GM18507 (cell line): Measurements from ENCODE around the gene SMU1.
"Not testable (repeated sequence)": the region's sequence is repeated elsewhere in the genome, so short reads cannot be mapped to it uniquely, and the experiment has no call there.

ENCODE experiments used
- DNase-seq: peaks from one replicate; pipeline ENCODE4 v3.0.0; 2011; ENCODE audit warnings: low read depth; ENCODE audit not compliant: insufficient read length; ENCODE audit errors: extremely low spot score
- FAIRE-seq: peaks from 2 replicates; lab custom pipeline; 2011; peaks lifted over from hg19 to GRCh38; lab: Jason Lieb, UNC

The SMU1 gene

DNA sequence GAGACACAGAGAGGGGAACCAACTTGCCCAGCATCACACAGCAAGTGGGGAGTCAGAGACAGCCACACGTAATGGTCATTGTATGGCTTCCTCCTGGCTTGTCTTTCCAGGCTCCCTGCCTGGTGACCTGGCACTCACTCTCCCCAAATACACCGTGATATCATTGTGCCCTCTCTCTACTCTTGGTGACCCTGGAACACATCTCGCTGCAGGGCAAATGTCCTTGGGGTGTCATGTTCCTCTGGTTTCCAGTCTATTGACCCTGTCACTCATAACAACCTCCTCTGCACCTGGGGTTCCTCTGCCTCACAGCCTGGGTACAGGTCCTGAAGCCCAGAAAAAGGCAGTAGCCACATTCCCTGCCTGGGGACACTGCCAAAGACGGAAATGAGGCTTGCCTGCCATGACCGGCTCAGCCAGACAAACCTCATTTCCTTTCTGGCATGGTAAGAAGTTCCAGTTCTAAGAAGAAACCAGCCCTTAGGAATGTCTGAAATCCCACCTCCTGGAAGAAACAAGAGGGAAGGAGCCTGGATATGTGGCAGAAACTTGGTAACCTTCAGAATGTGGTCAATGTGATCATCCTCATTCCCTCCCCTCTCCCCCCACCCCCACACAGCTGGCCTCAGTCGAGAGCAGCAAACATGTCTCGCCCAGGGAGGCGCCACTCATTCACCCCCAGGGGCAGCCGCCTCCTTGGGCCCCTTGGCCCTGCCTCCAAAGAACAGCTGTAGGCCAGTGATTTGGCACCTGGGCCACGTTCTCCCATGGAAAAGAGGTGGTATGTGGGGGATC, 30.6 kb upstream of the SMU1 start:
- DNase-seq (no peak), FAIRE-seq (no peak)

DNA sequence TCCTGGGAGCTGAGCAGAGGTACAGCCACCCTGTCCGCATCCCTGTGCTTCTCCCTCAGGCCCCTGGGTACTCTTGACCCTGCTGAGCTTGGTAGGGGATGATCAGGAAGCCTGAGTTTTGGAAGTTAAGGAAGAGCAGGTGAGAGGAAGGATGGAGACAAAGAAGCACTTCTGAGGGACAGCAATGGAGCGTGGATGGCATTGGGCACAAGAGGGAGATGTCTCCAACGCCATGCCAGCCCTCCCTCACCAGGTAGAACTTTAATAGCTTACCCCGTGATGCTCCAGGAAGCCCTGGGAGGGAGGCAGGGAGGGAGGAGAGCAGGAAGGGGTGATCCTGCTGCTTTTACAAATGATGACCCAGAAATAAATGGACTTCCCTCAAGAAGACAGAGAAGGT, 29.9 kb upstream of the SMU1 start:
- DNase-seq (no peak), FAIRE-seq (no peak)

DNA sequence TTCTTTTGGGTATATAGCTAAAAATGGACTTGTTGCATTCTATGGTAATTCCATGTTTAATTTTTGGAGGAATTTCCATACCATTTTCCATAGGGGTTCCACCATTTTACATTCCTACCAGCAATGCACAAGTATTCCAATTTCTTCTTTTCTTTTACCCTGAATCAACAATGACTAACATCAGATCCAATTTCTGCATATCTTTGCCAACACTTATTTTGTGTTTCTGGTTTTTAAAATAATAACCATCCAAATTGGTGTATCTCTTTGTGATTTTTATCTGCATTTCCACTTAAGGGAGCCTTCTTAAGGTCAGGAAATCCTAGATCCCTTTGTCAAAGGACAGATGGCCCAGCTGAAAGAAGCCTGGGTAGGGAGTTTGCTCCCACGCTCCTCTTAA, 29.5 kb upstream of the SMU1 start:
- DNase-seq (no peak), FAIRE-seq (no peak)

DNA sequence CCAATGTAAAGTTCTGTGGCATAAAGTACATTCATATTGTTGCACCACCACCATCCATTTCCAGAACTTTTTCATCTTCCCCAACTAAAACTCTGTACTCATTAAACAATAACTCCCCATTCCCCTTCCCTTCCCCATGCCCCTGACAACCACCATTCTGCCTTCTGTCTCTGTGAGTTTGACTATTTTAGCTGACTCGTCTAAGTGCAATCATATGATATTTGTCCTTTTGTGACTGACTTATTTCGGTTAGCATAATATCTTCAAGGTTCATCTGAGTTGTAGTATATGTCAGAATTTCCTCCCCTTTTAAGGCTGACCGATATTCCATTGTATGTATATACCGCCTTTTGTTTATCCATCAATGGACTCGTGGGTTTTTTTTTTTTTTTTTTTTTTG, 29.0 kb upstream of the SMU1 start:
- FAIRE-seq = no peak
- DNase-seq = no peak

DNA sequence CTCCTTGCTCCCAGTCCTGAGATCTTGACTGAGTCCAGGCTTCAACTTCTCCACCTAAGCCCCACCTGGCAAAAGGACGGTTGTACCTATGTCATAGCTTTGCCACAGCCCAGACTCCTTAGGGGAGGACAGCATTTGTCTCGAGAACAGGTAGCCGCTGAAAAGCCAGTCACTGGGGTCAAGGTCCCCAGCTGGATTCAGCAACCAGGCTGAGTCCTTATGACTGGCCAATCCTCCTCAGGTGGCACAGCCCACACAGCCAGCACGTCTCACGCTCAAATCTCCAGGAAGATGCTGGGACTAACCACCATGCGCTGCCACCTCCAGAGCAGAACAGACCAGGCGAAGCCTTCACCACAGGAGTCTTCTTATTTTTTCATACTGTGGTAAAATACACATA, 27.9 kb upstream of the SMU1 start:
- FAIRE-seq (no peak), DNase-seq (no peak)

DNA sequence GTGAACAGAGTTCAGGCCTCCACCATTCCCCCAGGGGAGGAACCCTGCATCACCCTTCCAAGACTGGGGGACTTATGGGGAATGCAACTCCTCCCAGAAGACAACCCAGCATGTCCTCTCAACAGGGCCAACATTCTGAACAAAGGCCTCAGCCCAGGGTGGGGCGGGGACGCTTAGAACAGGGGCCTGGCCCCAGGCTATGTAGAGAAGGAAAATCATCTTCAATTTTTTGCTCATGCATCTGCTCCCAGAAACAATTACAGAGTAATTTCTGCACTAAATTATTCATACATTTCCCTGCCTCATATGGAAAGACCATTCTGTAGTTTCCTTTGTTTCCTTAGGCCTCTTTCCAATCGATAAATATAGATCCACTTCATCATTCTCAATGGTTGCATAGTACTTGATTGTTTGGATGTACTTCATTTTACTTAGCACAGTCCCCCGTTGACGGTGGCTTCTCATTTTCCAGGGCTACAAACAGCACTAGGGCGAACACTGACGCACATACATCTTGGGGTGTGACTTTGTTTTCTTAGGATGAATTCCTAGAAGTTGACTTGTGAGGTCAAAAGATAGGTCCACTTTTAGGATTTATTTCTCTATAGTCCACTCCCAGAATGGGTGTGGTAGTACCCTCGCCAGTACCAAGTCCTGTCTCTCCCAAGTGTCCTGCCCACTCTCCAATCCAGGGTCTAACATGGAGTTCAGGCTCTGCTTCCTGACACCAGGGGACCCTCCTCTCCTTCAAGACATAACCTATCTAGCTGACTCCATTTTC, 27.2 kb upstream of the SMU1 start:
- FAIRE-seq (no peak), DNase-seq (no peak)

DNA sequence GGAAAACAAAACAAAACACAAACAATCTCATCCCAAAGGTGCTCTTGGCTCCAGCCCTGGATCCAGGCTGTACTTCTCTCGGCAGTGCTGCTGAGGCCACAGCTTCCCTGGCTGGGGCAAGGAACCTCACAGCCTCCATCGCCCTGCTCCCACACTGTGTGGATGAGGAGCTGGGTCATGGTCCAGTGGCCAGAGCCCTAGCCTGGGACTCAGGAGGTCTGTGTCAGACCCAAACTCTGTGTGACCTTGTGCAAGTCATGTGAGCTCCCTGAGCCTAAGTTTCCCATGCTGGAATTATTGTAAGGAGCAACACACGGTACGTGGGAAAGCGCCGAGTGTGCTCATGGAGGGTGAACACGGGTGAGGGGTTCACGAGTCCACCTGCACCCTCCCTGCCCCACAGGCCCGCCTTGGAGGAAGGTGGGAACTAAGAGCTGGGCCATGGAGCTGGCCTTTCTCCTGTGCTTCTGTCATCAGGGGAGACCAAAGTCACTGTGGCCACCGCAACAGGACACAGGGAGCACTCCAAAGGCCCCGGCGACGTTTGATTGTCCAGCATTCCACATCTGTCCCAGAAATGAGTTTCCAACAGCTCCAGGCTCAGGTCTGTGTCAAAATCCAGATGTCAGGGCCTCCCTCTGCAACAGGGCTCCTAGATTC, 26.2 kb upstream of the SMU1 start:
- no peak for FAIRE-seq

DNA sequence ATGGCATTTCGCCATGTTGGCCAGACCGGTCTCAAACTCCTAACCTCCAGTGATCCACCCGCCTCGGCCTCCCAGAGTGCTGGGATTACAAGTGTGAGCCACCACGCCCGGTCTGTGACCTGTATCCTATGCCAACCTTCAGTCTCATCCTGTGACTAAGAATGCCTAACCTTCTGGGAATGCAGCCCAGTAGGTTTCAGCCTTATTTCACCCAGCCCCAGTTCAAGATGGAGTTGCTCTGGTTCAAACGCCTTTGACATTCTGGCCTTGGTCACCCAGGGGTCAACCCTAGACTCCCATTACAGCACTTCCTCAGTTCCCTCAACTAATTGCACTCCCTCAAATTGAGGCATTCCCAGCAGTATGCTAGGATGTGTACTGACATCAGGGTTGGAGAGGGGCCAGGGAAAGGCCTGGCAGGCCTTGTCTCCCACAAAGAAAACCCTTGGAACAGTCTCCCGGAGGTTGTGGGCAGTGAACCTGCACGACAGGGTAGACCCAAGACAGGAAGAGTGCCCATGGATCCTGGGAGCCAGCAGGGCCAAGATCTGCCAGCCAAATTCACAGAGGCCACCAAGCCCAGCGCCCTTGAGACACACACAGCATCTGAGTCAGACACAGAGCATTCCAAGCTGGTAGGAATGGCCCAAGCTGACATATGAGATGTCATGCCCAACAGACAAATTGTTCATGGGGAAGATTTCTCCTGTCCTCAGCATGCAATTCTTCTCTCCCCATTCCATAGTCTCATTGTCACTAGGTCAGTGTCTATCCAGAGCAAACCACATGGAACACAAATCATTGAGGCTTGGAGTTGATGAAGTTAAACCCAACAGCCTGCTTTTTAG, 24.9 kb upstream of the SMU1 start:
- FAIRE-seq (no peak), DNase-seq (no peak)

More for the DNA sequence above, 26.2 kb upstream of the SMU1 start:
- DNase-seq = no peak

DNA sequence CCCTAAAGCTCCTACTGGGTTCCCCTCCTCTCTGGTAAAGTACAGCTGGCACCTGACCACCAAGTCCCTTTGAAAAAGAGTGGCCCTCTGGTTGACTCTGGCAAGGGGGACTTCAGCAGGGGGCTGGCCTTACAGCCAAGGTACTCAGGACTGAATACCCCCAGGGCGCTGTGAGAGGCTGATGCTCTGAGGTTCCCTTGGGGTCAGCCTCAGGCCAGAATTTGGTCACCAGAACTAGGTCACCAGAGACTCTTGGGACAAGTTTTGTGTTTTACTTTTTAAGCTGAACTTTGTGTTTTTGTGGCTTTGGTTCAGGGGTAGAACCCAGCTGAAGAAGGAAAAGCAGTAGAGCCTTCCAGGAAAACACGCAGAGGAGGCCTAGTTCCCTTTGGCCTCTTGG, 23.3 kb upstream of the SMU1 start:
- no peak for FAIRE-seq

DNA sequence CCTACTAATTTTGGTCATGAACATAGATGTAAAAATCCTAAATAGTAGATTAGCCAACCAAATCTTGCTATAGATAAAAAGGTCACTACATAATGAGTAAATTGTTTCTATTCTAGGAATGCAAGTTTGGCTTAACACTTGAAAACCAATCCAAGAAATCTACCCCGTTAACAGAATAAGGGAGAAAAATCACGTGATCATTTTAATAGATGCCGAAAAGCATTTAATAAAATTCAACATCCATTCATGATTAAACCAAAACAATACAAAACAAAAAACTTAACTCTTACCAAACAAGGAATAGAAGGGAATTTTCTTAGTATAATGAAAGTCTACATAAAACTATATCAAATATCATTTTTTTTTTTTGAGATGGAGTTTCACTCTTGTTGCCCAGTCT, 20.7 kb upstream of the SMU1 start:
- DNase-seq (no peak), FAIRE-seq (no peak)

More for the DNA sequence above, 23.3 kb upstream of the SMU1 start:
- no peak for DNase-seq

DNA sequence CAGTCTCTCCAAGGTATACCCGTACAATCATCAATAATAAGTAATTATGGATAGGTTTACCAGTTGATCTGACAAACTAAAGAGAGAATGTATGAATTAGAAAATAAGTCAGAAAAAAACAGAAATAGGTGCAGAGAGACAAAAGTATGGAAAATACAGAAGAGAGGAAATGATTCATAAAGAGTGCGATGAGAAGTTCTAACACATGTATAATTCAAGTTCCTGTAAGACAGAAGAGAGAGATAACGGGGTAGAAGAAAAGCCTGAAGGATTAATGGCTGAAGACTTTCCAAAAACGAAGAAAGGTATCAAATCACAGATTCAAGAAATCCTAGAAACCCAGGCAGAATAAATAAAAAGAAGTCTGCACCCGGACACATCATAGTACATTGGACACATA, 16.2 kb upstream of the SMU1 start:
- FAIRE-seq (no peak), DNase-seq (no peak)

DNA sequence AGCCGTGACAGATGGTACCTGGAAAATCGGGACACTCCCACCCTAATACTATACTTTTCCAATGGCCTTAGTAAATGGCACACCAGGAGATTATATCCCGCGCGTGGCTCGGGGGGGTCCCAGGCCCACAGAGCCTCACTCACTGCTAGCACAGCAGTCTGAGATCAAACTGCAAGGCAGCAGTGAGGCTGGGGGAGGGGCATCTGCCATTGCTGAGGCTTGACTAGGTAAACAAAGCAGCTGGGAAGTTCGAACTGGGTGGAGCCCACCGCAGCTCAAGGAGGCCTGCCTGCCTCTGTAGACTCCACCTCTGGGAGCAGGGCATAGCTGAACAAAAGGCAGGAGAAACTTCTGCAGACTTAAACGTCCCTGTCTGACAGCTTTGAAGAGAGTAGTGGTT, 9.2 kb upstream of the SMU1 start:
- FAIRE-seq, DNase-seq: not testable (repeated sequence)

DNA sequence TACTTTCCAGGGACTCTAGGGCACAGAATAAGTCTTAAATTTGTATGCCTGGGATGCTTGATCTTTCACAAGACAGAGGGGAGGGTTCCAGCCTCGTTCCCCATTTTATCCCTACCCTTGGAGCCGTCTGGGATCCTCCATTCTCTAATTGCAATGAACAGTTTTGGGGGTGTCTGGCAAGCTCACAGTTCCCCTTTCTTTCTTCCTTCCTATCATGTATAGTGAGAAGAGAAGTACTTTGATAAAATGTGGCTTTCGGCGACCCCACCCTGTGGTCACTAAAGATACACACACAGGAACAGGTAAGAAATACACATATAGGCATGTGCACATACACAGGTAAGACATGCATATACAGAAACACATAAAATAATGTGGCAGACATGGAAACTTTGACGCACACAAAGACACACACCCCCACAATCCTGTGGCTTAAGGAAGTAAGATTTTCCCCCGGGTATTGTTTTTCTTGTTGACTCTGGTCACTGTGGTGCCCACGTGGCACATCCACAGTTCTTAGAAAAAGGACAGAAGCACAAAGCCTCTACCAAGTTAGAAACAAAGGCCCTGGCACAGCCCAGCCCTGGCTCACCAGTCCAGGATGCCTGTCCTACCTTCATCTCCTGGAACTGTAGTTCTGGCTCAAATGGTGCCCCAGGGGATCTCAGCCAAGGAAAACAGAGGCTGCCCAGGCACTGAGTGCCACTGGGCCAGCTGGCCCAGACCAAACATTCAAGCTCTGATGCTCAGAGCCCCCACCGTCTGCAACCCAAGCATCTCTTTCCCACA, 6.3 kb upstream of the SMU1 start:
- no peak for DNase-seq
- no peak for FAIRE-seq

DNA sequence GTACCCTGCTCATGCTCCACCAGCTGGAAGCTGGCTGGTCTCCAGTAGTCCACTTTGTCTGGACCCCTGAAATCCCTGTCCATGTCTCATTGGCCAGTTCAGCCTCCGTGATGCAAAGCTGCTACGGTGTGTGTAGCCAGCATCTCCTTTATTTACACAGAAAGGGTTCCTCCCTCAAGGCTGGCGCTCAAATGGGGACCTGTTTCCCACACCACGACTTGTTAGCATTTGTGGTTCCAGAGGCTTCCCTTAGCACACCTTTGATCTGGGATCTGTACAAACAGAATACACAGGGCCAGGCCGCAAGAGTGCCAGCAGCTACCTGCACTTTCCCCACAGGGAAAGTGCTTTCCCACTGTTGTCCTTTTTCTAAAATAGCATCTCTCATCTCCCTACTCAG, 5.7 kb upstream of the SMU1 start:
- no peak for FAIRE-seq
- no peak for DNase-seq

DNA sequence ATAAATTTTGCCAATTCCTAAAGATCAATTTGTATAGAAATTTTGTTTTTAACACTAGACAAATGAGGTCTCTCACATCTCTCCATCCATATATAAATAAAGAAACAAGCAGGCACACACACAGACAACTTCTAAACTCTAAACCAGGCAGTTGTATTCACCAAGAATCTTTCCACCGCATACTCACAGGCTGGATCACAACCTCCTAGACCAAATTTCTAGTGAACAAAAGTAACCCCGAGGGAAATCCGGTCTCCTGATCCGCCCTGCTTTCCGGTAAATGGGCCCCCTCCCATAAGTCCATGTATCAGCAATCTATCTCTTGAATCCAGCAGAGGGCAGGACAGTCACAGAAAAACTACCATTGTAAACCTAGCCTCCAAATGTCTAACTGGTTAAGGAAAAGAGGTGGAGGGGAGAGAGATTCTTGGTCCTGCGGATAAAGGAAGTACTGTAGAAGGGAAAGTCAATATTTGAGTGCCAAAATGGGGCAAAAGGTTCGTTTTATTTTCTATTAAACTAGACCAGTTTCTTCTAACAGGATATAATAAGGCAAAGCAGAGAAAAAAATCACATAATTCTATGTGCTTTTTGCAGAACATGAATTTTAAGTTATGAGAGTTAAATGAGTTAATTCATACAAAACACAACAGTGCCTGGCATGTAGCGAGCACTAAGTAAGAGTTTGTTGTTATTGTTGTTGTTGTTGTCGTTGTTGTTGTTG, 4.8 kb upstream of the SMU1 start:
- peak; percentile 36 for DNase-seq
- peak; percentile 88 for FAIRE-seq

DNA sequence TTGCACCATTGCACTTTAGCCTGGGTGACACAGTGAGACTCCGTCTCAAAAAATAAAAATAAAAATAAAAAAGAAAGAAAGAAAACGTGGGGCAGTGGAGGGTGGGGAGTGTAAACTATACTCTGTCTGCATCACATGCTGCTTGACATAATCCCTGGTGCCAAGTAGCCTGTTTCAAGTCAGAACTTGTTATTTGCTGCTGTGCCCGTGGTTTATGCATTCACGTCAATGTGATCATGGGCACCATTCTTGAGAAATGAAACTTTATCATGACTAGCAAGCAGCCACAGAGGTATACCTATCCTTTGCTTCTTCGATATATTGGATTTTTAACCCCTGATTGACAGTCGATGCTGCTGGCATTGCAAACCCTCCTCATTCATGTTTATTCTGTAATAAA, 4.1 kb upstream of the SMU1 start:
- FAIRE-seq (no peak), DNase-seq (no peak)

DNA sequence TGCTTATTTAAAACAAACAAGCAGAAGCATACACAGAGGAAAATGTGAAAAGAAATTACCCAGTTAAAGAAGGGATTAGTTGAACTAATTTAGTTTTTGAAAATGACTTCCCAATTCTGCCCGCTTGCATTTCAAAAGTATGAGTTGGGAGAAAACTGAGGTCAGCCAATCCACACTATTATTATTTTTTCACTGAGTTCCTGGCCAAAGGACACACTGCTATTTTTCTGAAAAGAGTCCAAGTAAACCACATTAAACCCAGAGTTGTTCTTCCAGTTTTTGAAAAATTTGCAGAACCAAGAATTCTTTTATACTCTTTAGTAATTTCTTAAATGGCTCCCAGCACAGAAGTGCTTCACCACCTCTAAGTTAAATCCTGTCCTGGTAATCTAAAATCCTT, 7.5 kb downstream of the SMU1 start:
- FAIRE-seq (no peak), DNase-seq (no peak)
